ENCODE data around the gene RAMAC.

- TF ChIP-seq, protein P1, sequence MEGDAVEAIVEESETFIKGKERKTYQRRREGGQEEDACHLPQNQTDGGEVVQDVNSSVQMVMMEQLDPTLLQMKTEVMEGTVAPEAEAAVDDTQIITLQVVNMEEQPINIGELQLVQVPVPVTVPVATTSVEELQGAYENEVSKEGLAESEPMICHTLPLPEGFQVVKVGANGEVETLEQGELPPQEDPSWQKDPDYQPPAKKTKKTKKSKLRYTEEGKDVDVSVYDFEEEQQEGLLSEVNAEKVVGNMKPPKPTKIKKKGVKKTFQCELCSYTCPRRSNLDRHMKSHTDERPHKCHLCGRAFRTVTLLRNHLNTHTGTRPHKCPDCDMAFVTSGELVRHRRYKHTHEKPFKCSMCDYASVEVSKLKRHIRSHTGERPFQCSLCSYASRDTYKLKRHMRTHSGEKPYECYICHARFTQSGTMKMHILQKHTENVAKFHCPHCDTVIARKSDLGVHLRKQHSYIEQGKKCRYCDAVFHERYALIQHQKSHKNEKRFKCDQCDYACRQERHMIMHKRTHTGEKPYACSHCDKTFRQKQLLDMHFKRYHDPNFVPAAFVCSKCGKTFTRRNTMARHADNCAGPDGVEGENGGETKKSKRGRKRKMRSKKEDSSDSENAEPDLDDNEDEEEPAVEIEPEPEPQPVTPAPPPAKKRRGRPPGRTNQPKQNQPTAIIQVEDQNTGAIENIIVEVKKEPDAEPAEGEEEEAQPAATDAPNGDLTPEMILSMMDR (IDR thresholded peaks at IDR 0.05; ENCODE audit: low read length): no peak
- TF ChIP-seq EZH2 (IDR thresholded peaks at IDR 0.05; ENCODE audit: borderline replicate concordance, low read length): no peak
Observed at GRCh38 chr15:82944821-82945220, 41.2 kb upstream of the RAMAC start.

Measured in OCI-LY1 (cell line).